DMS153 (cell line): ENCODE results near the gene COBLL1.
"Not testable (repeated sequence)": the region's sequence is repeated elsewhere in the genome, so short reads cannot be mapped to it uniquely, and the experiment has no call there.

Experiments used
- DNase-seq: peaks from one replicate; lab custom pipeline; 2025; lab: John Stamatoyannopoulos, UW

The COBLL1 gene

DNA sequence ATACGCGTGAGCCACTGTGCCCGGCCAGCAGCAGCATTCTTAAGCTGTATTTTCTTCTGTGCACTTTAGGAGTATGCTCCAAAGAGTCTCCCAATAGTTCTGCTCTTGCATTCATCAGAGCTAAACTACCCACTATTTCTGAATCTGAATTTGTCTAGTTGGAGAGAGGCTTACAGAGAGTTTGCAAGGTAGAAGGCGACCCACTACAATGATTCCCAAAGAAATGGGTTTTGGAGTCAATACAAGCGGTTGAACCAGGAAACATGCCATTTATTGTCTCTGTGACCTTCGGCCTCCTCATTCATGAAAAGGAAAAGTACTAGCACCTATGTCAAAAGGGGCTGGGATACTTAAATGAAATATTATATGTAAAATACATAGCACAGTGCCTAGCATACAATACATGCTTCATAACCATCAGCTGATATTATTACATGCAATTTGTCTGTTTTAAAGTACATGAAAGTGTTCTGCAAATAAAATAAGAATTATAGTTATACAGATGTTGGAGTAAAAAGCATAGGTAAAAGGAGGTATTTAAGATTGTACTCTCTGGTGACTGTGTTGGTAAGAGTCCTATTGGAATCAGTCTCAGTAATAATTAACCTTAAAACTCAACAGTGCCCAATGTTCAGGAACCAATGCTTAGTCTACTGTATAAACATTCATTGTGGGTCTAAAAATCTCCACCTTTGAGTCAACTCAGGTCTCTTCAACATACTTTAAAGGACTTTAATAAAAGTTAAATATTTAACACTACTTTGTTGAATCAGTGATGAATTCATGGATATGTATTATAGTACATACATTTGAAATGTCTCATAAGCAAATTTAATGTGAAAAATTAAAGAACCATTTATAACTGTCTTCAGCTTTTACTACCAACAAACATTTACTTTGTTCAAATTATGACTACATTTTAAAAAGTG, 130.5 kb downstream of the COBLL1 start:
- no peak for DNase-seq

DNA sequence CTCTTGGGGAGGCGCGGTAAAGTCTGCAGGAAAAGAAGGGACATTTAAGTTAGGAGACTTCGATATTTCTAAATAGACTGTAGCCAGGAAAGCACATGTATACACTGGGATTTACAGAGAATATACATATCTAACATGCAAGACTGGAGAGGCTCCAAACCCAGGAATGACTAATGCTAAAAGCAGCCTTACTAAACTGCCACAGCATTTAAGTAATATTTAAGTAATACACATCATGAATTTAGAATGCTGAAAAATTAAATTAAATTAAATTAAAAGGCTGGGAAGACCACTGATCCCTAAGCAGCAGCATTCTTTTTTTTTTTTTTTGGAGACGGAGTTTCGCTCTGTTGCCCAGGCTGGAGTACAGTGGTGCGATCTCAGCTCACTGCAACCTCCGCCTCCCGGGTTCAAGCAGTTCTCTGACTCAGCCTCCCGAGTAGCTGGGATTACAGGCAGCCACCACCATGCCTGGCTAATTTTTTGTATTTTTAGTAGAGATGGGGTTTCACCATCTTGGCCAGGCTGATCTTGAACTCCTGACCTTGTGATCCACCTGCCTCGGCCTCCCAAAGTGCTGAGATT, 131.3 kb downstream of the COBLL1 start:
- not testable (repeated sequence) for DNase-seq

DNA sequence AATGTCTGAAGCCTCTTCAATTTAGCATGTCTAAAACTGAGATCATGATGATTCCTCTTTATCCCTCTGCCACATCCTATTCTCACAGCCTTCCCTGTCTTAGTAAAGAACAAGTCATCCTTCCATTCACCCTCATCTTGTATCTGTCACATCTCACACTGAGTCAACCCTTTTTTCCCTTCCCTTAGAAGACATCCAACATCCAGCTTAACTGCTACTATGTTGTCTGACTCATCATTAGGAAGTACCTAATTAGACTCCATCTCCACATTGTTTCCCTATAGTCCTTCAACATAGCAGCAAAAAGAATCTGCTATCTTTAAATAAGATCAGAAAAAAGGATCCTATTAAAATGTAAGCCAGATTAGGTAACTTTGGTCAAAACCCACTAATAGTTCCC, 135.1 kb downstream of the COBLL1 start:
- DNase-seq, result no peak

DNA sequence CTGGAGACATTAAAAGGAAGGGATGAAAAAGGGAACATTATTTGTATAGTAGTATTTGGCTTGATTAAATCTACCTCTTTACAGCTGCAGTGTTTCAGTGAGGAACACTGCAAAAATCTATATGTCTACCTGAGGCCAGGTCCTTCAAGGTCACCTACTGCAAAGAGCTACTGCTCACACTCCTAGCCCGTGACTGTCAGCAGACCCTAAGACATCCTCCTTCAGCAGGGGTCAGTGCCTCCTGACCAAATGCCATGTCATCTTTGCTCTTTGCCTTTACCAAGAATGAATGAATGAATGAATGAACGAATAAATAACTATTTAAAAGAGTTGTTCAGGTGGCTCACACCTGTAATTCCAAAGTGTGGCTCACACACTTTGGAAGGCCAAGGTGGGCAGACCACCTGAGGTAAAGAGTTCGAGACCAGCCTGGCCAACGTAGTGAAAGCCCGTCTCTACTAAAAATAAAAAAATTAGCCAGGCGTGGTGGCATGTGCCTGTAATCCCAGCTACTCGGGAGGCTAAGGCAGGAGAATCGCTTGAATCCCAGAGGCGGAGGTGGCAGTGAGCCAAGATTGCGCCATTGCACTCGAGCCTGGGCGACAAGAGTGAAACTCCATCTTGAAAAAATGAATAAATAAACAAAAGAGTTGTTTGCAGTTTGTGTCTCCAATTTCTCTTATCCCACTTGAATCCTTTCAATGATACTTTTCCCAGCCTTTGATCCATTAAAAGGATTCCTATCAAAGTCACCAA, 136.0 kb downstream of the COBLL1 start:
- DNase-seq, result no peak

DNA sequence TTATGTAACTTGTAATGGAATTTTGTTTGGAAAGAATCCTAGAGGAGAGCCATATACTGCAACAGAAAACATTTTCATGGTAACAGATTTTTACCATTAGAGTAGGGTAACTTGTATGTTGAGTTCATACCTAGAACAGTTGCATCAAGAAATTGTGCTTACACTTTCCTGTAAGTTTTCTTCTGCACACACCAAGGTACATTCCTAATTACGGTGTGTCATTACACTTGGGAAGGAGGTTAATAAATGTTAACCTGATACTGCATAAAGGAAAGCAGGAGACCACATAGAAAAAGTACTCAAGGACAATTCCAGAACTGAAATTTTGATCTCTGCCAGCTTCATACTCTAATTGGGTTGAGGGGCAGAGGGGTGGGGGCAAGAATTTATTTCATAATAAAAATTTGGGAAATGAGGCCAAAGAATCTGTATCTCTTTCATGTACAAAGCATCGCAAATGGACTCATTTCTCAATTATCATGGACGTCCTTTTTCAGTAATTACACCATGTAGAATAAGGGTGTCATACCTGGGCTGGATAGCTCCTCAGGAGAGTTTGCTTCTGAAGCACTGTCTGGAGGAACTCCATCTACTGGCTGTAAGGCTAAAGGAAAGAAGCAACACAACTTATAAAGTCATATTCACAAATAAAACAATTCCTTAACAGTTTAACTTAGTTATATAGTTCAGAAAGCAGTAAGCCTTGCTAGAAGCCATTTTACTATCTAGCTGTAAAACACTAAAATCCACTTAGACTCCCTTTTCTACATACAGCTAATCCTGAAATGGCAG, 137.5 kb downstream of the COBLL1 start:
- DNase-seq, result no peak

DNA sequence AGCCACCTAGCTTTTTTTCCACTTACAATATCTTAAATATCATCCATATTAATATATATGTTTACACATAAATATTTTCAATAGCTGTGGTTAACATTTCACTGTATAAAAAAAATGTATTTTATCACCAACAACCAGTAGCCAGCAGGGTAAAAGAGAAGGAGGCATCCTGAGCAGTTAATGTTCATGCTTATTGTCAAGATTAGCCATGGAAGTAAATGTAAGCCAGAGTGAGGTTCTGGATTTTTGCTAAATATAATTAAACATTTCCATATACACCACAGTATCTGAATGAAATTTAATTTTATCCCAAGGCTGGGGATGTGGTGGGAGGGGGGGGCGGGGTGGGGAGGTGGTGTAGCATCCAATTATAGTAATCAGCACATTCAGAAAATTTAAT, 140.1 kb downstream of the COBLL1 start:
- no peak for DNase-seq

DNA sequence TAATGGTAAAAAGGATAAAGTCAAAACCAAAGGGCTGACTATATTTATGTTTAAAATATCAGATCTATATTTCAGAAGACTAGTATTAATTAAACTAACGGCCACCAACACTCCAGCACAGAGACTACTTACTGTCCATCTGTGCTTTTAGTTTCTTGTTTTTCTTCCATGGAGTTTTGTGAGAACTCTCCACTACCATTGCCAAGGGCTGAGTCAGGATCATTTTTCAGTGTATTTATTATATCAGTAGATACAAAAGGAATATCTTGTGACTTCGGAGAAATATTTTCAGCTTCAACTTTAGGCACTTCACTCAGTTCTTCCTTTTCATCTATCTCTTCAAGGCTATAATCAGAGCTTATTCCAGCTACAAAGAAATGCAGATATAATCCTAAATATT, 141.2 kb downstream of the COBLL1 start:
- DNase-seq, result no peak

DNA sequence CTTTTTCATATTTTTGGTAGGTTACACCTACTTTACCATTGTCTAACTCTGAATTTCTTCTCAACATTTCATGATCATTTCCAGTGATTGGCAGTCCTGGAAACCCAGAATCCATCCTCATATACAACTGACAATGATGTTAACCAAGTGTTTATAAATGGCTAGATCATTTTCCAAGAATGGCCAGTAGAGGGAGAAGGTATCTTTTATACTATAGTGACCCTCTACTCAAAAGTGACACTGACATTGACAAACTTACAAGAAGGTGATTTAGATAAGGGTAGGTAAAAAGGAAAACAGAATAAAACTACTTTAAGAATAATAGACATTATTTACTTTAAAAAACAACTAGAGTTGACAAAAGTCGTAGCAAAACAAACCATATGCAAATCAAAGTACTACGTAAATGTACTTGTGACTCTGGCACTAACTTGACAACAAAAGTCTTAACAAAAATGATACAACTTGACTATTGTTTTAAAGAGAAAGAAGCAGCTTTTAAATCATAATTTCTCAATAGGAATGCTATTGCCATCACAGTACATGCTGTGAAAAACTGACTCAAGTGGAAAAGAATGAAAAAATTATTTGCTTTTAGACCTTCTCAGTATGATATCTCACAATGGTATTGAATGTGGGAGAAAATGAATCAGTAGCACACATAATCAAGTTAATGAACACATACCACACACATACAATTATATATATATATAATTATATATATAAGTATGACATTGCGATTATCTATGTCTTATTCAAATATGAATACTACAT, 143.7 kb downstream of the COBLL1 start:
- no peak for DNase-seq

DNA sequence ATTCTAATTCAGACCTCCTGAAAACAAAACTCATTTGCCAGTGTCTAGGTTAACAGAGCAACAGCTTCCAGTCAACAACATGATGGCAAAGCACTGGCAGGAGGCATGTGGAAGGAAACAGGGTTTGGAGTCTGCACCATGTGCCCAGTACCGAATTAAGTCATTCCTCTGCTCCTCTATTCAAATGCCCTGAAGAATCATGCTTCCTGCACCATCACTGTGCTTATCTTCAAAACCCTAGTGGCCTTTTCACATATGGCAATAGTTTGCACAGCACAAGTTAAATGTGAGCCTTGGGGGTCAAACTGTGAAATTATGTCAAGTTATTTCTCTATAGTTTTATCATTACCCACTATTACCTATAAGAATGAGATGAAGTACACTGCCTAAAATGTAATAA, 145.0 kb downstream of the COBLL1 start:
- DNase-seq, result no peak

DNA sequence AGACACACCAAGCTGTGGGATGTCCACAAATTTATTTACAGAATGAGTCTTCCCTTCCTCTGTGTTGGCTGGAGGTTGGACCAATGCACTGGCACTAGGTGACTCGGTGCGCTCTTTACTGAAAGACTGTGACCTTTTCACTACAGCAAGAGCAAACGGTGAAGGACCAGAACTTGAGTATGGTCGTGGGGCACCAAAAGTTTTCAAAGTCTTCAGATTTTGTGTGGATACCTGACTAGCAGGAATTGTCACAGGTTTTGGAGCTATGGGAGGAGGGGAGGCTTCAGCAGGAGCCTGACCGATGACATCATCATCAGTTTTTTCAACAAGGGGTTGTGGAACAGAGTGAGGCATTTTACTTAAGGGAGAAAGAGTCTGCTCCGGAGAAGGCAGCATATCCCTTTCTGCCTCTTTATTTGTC, 147.3 kb downstream of the COBLL1 start:
- no peak for DNase-seq

DNA sequence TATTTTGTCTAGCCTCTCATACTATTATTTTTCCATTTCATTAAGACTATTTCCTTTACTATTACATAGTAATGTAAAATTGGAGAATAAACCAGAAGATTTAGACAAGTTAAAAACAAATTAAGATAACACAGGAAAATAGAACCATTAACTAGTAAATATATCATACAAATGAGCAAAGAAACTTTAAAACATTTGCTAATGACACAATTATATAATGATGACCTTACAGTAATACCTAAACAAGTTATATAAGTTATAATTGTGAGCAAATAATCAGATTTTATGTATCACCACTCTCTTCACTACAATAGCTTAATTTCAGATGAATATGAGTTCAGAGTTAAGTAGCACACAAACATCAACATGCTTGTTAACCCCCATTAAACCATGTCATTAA, 147.8 kb downstream of the COBLL1 start:
- DNase-seq, result no peak

DNA sequence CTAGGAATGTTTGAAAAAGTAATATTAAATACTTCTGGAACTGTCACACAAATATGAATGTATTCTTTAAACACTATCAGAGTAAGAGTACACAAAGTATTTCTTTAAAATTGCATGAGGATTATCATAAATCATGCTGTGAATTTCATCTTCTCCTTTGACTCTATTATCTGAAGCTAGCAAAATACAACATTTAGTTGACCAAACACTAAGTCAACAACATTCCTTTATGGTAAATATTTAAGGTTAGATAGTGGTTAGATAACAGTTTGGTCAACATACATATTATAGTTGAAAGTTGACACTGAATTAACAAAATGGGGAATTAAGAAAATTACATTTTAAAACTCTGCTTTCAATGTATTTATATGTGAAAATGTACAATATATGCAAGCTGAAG, 148.2 kb downstream of the COBLL1 start:
- DNase-seq, result no peak

DNA sequence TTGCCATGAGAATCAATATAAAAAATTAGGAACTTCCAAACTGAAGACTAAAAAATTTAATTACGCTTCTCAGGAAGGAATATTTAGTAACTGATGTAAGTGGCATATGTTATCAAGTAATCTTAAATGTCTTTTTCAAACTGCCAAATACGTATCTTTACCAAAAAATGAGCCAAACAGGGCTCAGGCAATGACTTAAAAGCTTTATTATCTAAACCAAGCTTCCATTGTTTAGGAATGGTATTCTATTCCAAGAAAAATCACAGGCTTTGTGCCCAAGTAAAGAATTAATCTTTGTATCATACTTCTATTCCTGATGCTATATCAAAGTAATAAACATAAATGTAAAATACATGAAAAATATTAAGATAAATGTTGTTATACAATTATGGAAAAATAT, 148.7 kb downstream of the COBLL1 start:
- no peak for DNase-seq

DNA sequence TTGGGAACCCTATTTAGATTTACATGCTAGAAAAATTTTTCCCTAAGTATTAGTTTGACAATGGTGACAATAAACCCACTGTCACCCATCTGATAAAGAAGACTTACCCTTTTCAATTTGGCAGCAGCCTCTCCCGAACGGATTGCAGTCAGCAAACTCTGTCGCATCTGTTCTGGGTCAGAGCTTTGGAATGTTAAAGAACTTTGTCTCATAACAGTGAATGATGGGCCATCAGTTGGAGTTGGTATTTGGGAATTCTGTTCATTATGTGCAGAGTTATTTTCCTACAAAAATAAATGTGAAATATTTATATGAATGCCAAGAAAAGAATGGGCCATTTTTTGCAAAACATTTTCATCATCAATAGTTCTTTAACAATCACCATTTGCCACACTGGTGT, 149.5 kb downstream of the COBLL1 start:
- DNase-seq, result no peak

DNA sequence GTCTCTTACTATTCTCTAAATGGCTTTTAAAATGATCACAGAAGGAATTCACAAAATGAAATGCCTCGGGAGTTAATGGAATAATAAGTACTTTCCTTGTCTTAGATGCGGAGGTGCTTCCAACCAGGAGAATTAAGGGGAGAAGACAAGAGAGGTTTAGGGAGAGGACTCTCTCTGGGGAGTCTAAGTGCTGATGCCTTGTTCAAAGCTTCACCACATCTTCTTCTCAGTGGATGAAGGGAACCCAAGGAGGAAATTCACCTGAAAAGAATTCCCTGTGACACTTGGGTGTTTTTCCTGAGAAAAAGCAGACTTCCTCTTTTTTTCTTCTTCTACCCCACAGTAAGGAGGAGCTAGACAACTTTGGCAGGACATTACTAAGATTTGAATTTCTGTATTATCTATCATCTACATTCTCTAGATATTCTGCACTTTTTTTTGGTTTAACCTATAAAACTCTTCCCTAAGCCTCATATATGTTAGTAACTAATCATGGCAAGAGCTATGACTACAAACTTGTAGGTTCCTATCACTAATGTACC, 150.2 kb downstream of the COBLL1 start:
- DNase-seq, result no peak

DNA sequence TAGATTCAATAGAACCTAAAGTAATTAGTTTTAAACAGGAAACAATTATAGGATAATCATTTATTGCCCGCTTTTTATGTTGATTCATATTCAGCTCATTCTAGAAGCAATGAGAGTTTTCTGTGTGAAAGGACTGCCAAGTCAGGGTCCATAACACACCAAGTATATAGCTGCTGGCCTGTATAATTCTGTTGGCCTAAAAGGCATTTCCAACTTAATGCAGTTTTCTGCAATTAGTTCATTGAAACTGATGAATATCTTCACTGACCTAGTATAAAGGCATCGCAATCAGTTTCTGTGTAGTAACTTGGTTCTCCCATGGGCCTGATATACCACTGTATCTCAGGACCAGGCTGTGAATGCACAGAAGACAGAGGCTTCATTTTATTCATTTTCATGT, 151.3 kb downstream of the COBLL1 start:
- no peak for DNase-seq

DNA sequence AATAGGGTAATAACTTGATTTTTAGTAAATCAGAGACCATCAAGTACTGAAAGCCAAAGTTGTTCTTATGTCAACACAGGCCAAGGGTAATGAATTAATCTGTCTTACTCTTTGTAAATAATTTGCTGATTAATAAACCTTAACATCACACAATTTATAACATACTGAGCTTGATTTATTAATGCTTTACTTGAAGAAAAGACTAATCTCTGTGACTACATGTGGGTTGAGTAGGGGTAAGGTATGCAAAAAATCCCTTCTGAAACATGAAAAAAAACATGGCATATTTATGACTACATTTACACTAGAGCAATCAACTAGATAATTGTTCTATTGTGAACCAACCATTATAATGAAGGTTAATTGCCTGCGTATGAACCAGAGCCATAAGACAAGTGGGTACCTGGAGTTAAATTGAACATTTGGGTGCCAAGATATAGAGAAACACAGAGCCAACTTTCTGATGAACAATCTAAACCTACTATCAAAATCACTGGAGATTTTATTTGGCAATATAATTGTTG, 152.7 kb downstream of the COBLL1 start:
- no peak for DNase-seq

DNA sequence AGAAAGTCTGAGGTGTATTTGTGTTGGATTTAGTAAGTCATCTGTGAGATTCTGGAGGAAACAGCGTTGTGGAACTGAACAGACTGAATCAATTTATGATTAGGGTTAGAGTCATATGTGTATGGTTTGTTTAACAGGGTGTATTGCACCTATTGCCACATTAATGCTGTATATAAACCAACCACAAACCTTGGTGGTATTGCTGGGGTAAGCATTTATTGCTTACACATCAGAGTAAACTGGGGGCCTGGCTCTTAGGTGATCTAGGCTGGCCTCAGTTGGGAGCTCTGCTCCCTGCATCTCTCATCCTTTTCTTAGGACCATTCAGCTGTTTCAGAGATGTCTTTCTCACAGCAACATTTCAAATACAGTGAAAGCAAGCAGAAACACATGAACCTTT, 160.6 kb downstream of the COBLL1 start:
- no peak for DNase-seq

DNA sequence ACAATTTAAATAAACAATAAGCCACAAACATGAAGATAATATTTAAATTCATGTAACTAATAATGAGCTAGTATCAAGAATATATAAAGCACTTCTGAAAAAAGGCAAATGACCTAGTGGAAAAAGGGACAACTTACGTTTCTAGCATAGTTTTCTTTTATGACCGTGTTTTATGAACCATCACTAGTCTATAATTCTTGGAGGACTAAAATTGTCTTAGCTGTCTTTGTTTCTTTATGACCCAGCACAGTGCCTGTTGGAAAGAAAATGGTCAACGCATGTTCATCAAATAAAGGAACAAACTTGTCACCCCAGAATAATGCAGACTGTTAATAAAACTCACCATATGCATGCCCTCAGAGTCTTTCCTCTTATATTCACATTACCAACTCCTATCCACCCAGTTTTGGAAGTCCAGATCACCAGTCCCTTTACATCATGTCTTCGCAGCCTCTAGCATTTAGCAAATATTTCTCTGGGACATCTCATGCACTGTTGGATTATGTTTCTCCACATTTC, 162.9 kb downstream of the COBLL1 start:
- no peak for DNase-seq

DNA sequence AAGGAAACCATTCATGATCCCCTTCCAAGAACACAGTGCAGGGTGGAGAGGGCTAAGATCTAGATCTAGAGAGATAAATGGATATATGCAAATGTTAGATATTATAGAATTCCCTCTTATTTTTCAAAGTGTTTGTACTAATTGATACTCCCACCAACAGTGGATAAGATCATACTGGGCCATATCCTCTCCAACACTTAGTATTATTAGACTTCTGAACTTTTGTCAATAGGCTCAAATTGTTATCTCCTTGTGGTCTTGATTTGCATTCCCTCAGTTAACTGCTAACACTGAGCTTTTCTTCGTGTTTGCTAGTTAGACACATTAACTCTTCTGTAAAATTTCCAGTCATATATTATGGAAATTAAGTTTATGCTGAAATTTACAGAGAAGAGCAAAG, 163.9 kb downstream of the COBLL1 start:
- no peak for DNase-seq

DNA sequence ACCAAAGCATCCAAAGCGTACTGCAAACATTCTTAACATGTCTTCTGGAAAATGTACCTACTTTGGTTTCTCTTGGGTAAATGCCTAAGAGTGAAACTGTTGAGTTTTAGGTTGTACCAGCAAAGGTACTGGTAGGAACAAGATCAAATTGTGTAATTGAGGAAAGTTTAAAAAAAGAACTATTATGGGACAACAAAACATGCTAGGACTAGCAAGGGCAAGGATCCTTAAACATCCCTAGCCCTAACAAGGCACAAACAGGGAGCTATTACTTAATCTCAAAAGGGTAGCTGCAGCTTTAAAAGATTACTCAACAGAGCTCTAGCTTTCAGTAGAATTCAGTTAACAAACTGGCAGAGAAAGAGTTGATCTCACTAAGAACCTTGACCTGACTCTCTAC, 164.4 kb downstream of the COBLL1 start:
- no peak for DNase-seq
